Head of caudate nucleus (tissue), 42 donors: Measurements from ENCODE around the gene TGM2.
A peak's percentile ranks its signal among the peaks of the same experiment; 100 is the strongest.

Experiments used
- DNase-seq, 42 donors: peaks; one replicate each; pipeline versions ENCODE4 v3.0.0 to v3.0.0-alpha.2; 2020 to 2021; ENCODE audit warnings: mixed read lengths in 7 of 42
- intact Hi-C: fragments of 100-400 bp; cut with DNase I; formaldehyde crosslinking; loops from one replicate; pipeline ENCODE4 v1.15.0; 2022

Gene TGM2

DNA sequence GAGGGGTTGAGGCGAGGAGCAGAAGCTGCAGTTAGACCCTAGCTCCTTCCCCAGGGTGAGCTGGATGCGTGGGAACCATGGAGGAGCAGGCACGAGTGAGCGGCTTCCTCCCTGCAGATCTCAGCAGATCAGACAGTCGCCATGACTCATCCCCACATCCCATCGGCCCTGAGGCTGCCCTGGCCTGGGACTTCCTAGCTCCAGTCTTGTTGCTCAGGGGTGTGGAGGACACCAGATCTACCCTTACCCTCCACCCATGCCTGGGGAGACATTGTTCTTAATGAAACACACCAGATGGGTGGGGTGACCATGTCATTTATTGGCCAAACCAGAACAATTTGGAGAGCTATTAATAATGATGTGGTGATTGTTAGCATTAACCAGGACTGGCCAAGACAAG is 36.3 kb upstream of the TGM2 start:
- peak in 2 of 42 donors; percentile 20 to 28 for DNase-seq
- intact Hi-C loops = no loop called here

DNA sequence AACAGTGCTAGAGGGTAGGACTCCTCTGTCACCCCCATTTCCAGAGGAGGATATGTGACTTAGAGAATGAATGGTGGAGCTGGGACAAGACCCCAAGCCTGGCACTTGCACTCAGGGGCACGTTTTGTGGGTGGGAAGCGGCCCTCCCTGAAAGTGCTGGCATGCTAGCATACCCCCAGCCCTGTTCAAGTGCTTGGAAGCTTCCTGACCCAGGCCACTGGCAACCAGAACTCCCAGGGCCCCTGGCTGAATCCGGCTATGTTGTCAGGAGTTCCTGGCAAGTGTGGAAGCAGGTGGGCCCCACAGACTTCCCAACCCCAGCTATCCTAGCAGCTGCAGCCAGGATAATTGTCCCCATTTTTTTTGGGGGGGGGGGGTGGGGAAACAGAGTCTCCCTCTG is 35.6 kb upstream of the TGM2 start:
- intact Hi-C loops = no loop called here
- peak in 2 of 42 donors; percentile 20 to 30 for DNase-seq

GRCh38 chr20:38199501-38200390 is 34.7 kb upstream of the TGM2 start:
- DNase-seq = peak in 1 of 42 donors; percentile 4
- intact Hi-C loops = no loop called here

DNA sequence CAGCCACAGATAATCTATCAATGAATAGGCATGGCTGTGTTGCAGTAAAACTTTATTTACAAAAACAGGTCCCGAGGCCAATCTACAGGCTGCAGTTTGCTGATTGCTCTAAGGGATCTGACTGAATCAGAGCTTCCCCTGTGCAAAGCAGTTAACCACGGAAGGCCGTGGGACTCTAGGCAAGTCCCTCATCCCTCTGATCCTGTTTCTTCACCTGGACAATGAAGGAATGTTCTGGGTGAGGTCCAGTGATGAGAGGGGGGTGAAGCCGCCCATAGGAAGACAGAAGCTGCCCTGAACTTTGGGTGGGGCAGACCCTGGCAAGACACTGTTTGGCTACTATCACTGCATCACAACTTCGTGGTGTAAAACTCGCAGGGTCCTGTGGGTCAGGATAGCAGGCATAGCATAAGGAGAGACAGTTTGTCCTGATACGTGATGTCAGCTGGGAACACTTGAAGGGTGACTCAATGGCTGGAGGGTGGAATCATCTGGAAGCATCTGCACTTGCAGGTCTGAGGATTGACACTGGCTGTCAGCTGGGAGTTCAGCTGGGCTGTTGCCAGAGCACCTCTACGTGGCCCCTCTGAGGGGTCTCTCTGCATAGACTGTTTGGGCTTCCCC is 33.3 kb upstream of the TGM2 start:
- intact Hi-C loops = no loop called here
- peak in 1 of 42 donors; percentile 12 for DNase-seq

DNA sequence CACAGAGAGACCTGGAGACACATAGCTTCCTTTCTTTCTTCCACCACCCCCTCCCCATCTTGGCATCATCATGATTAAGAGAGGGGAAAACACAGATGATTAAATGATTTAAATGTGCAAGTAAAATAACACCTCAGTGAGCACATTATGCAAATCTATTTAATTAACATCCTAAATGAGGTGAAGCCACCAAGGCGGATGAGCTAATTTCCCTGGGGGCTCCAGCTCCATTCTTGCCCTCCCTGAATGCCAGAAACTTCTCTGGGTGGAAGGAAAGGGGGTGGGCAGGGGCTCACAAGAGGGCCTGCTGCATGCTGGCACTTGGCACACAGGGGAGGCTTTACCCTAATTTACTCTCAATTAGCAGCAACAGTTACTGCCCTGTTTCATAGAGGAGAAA is 32.5 kb upstream of the TGM2 start:
- intact Hi-C loops = no loop called here
- peak in 1 of 42 donors; percentile 16 for DNase-seq

GRCh38 chr20:38197217-38197616 is 32.1 kb upstream of the TGM2 start:
- peak in 1 of 42 donors; percentile 25 for DNase-seq
- intact Hi-C loops = no loop called here

DNA sequence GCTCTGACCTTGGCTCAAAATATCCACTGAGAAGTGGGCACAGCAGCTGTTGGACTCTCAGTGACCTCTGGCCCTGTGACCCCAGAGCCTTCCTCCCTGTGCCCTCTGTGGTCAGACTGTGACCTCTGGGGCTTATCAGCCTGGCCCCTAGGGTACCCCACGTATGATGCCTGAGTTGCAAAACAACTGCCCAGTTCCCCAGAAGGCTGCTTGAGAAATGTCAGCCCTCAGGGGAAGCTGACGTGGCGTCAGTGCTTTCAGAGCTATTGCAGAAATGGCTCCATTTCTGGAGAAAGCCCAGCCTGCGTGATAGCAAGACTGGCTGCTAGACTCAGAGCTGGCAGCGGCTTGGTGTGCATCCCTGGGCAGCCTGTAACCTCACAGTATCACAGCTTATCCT is 31.5 kb upstream of the TGM2 start:
- peak in 1 of 42 donors; percentile 19 for DNase-seq
- intact Hi-C loops = no loop called here

- intact Hi-C loops = no loop called here
- DNase-seq = peak in 1 of 42 donors; percentile 3
Observed at GRCh38 chr20:38196076-38196475, 31.0 kb upstream of the TGM2 start.

- intact Hi-C loops = no loop called here
- peak in 2 of 42 donors; percentile 14 to 26 for DNase-seq
Observed at GRCh38 chr20:38195521-38195920, 30.5 kb upstream of the TGM2 start.

- peak in 1 of 42 donors; percentile 9 for DNase-seq
- intact Hi-C loops = no loop called here
Observed at GRCh38 chr20:38194971-38195504, 30.0 kb upstream of the TGM2 start.

GRCh38 chr20:38193586-38194105 is 28.6 kb upstream of the TGM2 start:
- intact Hi-C loops = no loop called here
- DNase-seq = peak in 1 of 42 donors; percentile 15

GRCh38 chr20:38192323-38192885 is 27.3 kb upstream of the TGM2 start:
- intact Hi-C loops = no loop called here
- DNase-seq = peak in 1 of 42 donors; percentile 18

- DNase-seq = peak in 1 of 42 donors; percentile 1
Observed at GRCh38 chr20:38191654-38192053, 26.6 kb upstream of the TGM2 start.

GRCh38 chr20:38190936-38191371 is 25.9 kb upstream of the TGM2 start:
- intact Hi-C loops = no loop called here
- peak in 1 of 42 donors; percentile 19 for DNase-seq

More at GRCh38 chr20:38191654-38192053, 26.6 kb upstream of the TGM2 start:
- intact Hi-C loops = no loop called here

- intact Hi-C loops = no loop called here
- DNase-seq = peak in 1 of 42 donors; percentile 16
Observed at GRCh38 chr20:38190166-38190565, 25.1 kb upstream of the TGM2 start.

DNA sequence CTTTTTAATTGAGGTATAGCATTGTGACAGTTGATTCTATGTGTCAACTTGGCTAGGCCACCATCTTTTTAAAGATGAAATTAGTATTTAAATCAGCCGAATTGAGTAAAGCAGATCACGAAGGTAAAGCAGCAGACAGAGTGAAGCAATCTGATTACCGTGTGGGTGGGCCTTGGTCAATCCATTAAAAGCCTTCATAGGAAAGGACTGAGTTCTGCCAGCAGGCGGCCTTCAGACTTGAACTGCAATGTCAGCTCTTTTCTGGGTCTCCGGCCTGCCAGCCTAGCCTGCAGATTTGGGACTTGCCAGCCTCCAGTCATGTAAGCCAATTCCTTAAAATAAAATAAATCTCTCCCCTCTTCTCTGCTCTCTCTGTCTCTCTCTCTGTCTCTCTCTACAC is 22.4 kb upstream of the TGM2 start:
- peak in 2 of 42 donors; percentile 15 to 35 for DNase-seq
- intact Hi-C loops = no loop called here

DNA sequence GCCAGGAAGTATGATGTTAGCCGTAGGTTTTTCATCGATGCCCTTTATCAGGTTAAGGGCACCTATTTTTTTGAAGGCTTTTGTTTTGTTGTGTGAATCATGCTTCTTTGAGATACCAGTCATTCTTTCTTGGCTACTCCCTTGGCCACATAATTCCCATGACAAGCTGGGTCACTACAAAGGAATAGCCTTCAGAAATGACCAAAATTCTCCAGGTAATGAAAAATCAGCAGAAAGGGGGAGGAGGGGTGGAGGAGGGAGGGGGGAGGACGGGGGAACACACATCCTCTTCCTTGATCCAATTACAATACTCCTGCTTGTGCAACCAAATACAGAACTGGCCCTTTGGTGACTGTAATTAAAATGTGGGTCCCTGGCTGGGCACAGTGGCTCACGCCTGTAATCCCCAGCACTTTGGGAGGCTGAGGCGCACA is 21.7 kb upstream of the TGM2 start:
- intact Hi-C loops = no loop called here
- DNase-seq = no peak

DNA sequence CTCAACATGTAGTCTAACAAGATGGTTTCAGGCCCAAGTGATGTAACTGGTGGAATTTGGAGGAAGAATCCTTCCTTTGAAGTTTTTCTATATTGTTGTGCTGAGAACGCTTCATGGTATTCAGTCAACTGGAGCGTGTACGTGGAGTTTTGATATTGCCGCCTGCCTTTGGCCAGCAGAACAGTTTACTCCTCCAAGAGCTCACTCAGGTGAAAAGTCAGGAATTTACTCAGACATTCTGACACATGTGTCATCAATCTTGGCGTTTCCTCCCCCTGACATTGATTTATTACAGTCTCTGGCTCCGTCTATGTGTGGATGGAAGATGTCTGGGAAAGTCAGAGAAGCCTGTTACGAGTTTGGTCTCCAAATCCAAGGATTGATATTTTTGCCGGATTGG is 19.0 kb upstream of the TGM2 start:
- no peak for DNase-seq

DNA sequence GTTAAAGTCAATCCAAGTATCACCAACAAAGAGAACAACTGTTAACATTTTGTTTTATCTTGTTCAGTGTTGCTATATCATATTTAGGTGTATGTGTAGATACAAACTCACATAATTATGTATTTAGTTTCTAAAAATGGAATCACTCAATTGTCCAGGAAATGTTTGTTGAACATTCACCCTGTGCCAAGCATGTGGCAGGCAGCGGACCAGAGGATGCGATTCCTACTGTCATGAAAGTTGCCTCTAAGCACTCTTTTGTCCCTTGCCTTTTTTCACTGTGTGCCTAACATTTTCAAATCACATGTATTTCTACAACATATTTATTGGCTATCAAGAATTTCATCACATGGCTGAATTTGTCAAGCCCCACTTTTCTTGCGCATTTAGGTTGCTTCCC is 16.9 kb upstream of the TGM2 start:
- no peak for DNase-seq
- intact Hi-C loops = no loop called here

More for the DNA sequence above, 19.0 kb upstream of the TGM2 start:
- intact Hi-C loops = no loop called here
